Lung (tissue), 12 donors: ENCODE results near the gene PLK5. TPM values are rescaled to one million over a fixed set of nuclear protein-coding genes. Genes with fewer than 3 reads are reported as not detected.
"Not testable (repeated sequence)": the region's sequence is repeated elsewhere in the genome, so short reads cannot be mapped to it uniquely, and the experiment has no call there.

Experiments
- ATAC-seq: fragments of 200-7000 bp; cut with Tn5 transposase; one replicate; pipeline ENCODE4 v1.9.1; 2020; ENCODE audit warnings: moderate number of reproducible peaks; ENCODE audit not compliant: insufficient read depth, low FRiP score
- DNase-seq, 3 donors: peaks; one replicate each; pipeline ENCODE4 v3.0.0-alpha.2; 2013 to 2017
- H3K27ac ChIP-seq, 2 donors: one replicate each; pipeline ENCODE4 v1.5.1; 2013; ENCODE audit warnings: mild to moderate bottlenecking in 2 of 2, moderate library complexity in 2 of 2, control low read depth in 1 of 2, inconsistent platforms in 1 of 2, low read depth in 1 of 2, low read length in 1 of 2
- H3K27me3 ChIP-seq, 3 donors: one replicate each; pipeline ENCODE4 v1.5.1; 2013; ENCODE audit warnings: low read length in 2 of 3; ENCODE audit not compliant: control insufficient read depth in 3 of 3, insufficient read depth in 3 of 3
- H3K36me3 ChIP-seq, 4 donors: one replicate each; pipeline ENCODE4 v1.5.1; 2013; ENCODE audit warnings: low read length in 4 of 4, mild to moderate bottlenecking in 1 of 4, moderate library complexity in 1 of 4; ENCODE audit not compliant: control insufficient read depth in 4 of 4, insufficient read depth in 4 of 4
- H3K4me1 ChIP-seq, 5 donors: one replicate each; pipeline ENCODE4 v1.5.1; 2013; ENCODE audit warnings: low read length in 5 of 5, mild to moderate bottlenecking in 2 of 5, moderate library complexity in 1 of 5; ENCODE audit not compliant: control insufficient read depth in 5 of 5, insufficient read depth in 5 of 5
- H3K4me3 ChIP-seq: one replicate; pipeline ENCODE4 v1.5.1; 2013; ENCODE audit warnings: mild to moderate bottlenecking, control low read depth, moderate library complexity
- H3K9ac ChIP-seq, 2 donors: one replicate each; pipeline ENCODE4 v1.5.1; 2013; ENCODE audit warnings: low read length in 2 of 2, control low read depth in 1 of 2; ENCODE audit not compliant: insufficient read depth in 1 of 2
- H3K9me3 ChIP-seq, 4 donors: one replicate each; pipeline ENCODE4 v1.5.1; 2013; ENCODE audit warnings: low read length in 3 of 4, mild to moderate bottlenecking in 1 of 4, moderate library complexity in 1 of 4; ENCODE audit not compliant: control insufficient read depth in 4 of 4, insufficient read depth in 3 of 4
- WGBS, 2 donors: extraction: QIAGEN DNeasy Blood & Tissue Kit; methylation state at CpG; one replicate each; pipeline ENCODE4 v1.1.7; 2013; 5-methylcytosine and 5-hydroxymethylcytosine counted together
- polyA plus RNA-seq, 2 donors: library from polyadenylated mRNA; stranded (reverse); fragments of 200-250 nt; gene quantifications; one replicate each; pipeline ENCODE4 v1.2.1, GENCODE V29; 2013
- total RNA-seq, 2 donors: library from RNA; depleted of rRNA in 1 of 2; stranded (reverse); fragments of >200 nt in 1 of 2; gene quantifications; one replicate each; pipeline ENCODE4 v1.2.1, GENCODE V29; 2014 to 2021
- TF ChIP-seq, protein P1 (sequence below): IDR thresholded peaks from 2 replicates; pipeline ENCODE4 v1.5.1; 2012; ENCODE audit warnings: mild to moderate bottlenecking; ENCODE audit errors: control extremely low read depth, extremely low read depth
- donor health status: control.
- donor health status: control.
- donor health status: Bipolar disorder and iron deficiency.
- donor health status: healthy.
- donor health status: DM: yes; HTN: yes; CAD: no.

Gene PLK5
- total and polyA plus RNA-seq, 4 donors: 0.09 TPM; not detected in 3

DNA sequence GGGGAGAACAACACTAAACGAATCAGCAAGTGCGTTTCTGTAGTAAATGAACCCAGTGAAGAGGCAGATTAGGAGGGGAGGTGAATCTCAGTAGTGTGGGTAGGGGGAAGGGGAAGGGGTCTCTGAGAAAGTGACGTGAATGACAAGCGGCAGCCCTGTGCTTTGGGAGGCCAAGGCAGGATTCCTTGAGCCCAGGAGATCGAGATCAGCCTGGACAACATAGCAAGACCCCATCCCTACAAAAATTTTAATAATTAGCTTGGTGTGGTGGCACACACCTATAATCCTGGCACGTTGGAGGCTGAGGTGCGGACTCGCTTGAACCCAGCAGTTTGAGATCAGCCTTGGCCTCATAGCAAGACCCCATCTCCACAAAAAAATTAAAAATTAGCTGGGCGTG lies 8.1 kb downstream of the PLK5 start:
- 86 to 91% methylated on average over 9 of the region's 9 CpGs for WGBS, 2 donors

DNA sequence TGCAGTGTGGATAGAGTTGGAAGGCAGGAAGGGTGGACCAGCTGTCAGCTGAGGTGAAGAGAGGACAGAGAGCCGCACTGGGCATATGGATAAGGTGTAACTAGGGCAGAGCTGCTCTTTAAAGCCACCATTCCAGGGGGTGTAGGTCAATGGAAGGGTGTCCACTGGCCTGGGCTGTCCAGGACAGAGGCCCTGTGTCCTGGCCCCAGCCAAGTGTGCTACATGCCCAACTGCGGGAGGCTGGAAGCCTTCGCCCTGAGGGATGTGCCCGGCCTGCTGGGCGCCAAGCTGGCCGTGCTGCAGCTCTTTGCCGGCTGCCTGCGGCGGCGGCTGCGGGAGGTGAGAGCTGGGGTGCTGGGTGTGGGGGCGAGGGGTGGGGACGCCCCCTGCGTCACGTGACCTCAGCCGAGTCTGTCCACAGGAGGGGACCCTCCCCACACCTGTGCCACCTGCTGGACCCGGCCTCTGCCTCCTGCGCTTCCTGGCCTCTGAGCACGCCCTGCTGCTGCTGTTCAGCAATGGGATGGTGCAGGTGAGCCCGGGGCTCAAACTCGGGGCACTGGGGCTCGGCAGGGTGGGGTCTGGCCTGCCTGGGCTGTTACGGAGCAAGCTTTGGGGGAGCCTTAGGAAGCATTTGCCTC lies 9.8 kb downstream of the PLK5 start:
- TF ChIP-seq, protein P1, sequence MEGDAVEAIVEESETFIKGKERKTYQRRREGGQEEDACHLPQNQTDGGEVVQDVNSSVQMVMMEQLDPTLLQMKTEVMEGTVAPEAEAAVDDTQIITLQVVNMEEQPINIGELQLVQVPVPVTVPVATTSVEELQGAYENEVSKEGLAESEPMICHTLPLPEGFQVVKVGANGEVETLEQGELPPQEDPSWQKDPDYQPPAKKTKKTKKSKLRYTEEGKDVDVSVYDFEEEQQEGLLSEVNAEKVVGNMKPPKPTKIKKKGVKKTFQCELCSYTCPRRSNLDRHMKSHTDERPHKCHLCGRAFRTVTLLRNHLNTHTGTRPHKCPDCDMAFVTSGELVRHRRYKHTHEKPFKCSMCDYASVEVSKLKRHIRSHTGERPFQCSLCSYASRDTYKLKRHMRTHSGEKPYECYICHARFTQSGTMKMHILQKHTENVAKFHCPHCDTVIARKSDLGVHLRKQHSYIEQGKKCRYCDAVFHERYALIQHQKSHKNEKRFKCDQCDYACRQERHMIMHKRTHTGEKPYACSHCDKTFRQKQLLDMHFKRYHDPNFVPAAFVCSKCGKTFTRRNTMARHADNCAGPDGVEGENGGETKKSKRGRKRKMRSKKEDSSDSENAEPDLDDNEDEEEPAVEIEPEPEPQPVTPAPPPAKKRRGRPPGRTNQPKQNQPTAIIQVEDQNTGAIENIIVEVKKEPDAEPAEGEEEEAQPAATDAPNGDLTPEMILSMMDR: no peak
- Histone ChIP-seq H3K4me3 (no peak overlapping the region), H3K27me3 (peaks cover 0 to 12% (median 0%) of the 10 kb centered on the region in 3 donors), H3K27ac (no peak overlapping the region), H3K36me3 (no peaks in the 10 kb centered on the region), H3K9me3 (peaks cover 0 to 3% (median 0%) of the 10 kb centered on the region in 4 donors), H3K4me1 (peaks cover 0 to under 1% (median 0%) of the 10 kb centered on the region in 5 donors), H3K9ac (no peak overlapping the region)
- DNase-seq (no peak), ATAC-seq (no peak)
- 70 to 80% methylated on average over 19 to 23 of the region's 23 CpGs for WGBS, 2 donors

More for the DNA sequence above, 8.1 kb downstream of the PLK5 start:
- TF ChIP-seq, protein P1: no peak
- H3K27ac ChIP-seq: no peak overlapping the region
- H3K36me3 ChIP-seq: no peaks in the 10 kb centered on the region
- H3K9ac ChIP-seq: no peak overlapping the region
- H3K27me3 ChIP-seq: peaks cover 0 to 12% (median 0%) of the 10 kb centered on the region in 3 donors
- H3K9me3 ChIP-seq: peaks cover 0 to 3% (median 0%) of the 10 kb centered on the region in 4 donors
- H3K4me1 ChIP-seq: no peaks in the 10 kb centered on the region
- H3K4me3 ChIP-seq: no peak overlapping the region
- DNase-seq (no peak), ATAC-seq (no peak)

DNA sequence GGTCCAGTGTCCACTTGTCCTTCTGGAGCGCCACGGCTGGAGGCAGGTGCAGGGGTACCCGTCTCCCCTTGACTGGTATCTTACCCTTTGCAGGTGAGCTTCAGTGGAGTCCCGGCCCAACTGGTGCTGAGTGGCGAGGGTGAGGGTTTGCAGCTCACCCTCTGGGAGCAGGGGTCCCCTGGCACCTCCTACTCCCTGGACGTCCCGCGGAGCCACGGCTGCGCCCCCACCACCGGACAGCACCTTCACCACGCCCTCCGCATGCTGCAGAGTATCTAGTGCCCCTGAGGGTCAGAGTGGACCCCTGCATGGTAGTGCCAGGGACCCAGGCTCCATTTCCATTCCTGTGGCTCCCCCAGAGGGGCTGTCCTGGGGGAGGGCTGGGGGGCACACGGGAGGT lies 11.1 kb downstream of the PLK5 start:
- H3K27me3 ChIP-seq: peaks cover 0 to 8% (median 0%) of the 10 kb centered on the region in 3 donors
- no peak for ATAC-seq

GRCh38 chr19:1535699-1536098 lies 11.8 kb downstream of the PLK5 start:
- ATAC-seq, H3K27ac ChIP-seq, DNase-seq, H3K4me3 ChIP-seq, H3K4me1 ChIP-seq, H3K36me3 ChIP-seq, H3K9me3 ChIP-seq, H3K27me3 ChIP-seq, H3K9ac ChIP-seq: not testable (repeated sequence)
- WGBS, 2 donors: 91 to 97% methylated on average over 7 of the region's 7 CpGs

More for the DNA sequence above, 11.1 kb downstream of the PLK5 start:
- TF ChIP-seq, protein P1: no peak
- Histone ChIP-seq H3K36me3 (no peaks in the 10 kb centered on the region), H3K4me1 (peaks cover 0 to 4% (median 0%) of the 10 kb centered on the region in 5 donors), H3K9me3 (peaks cover 0 to 3% (median 0%) of the 10 kb centered on the region in 4 donors), H3K27ac (no peak overlapping the region), H3K9ac (no peak overlapping the region), H3K4me3 (no peak overlapping the region)
- DNase-seq: no peak
- WGBS, 2 donors: 79 to 88% methylated on average over 14 of the region's 14 CpGs
